ENCODE results near the gene SLC29A2. TPM values are rescaled to one million over a fixed set of nuclear protein-coding genes. Genes with fewer than 3 reads are reported as not detected.

Gene SLC29A2, protein sequence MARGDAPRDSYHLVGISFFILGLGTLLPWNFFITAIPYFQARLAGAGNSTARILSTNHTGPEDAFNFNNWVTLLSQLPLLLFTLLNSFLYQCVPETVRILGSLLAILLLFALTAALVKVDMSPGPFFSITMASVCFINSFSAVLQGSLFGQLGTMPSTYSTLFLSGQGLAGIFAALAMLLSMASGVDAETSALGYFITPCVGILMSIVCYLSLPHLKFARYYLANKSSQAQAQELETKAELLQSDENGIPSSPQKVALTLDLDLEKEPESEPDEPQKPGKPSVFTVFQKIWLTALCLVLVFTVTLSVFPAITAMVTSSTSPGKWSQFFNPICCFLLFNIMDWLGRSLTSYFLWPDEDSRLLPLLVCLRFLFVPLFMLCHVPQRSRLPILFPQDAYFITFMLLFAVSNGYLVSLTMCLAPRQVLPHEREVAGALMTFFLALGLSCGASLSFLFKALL
- polyA plus RNA-seq (2011; rRNA removed), result 0.16 and 0.46 TPM in 2 replicates
- 0.14 and 0.26 TPM in 2 replicates for polyA minus RNA-seq (2011; rRNA and poly(A)+ RNA removed)

DNA sequence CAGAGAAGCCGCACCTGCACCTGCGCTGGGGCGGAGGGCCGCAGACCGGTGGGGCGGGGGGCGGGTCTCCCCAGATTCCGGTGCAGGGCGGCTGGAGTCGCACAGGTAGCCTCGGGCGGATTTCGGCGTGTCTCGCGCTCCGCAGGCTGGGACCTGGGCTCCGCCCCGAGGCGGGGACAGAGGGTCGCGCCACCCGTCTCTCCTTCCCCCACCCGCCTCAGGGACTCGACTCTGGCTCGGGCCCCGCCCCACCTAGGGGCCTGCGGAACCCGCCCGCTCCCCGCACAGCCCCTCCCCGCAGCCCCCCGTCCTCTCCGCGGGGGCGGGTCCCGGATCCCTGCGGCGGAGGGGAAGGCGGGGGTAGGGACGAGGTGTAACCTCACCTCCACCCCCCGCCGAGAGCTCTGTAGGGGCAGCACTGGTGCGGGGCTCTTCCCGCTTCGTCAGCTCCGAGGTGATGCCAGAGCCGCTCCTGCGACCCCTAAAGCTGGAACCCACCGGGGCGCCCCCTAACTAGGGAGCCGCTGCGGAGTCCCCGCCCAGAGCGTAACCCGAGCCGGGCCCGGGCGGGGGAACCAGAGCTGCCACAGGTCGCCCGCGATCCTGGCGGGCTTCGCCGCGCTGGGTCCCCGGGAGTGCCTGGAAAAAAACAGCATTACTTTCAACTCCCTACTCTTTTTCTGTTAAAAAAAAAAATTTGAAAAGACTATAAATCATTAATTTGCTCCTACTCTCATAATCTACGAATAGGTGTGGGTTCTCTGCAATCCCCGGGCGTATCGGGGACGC is at the start of gene SLC29A2:
SLC29A2 (minus strand) TSS at position 134 of the 789 bp plus-strand sequence. CDS start 169 bp downstream, outside the sequence.
- TF ChIP-seq, protein P1, sequence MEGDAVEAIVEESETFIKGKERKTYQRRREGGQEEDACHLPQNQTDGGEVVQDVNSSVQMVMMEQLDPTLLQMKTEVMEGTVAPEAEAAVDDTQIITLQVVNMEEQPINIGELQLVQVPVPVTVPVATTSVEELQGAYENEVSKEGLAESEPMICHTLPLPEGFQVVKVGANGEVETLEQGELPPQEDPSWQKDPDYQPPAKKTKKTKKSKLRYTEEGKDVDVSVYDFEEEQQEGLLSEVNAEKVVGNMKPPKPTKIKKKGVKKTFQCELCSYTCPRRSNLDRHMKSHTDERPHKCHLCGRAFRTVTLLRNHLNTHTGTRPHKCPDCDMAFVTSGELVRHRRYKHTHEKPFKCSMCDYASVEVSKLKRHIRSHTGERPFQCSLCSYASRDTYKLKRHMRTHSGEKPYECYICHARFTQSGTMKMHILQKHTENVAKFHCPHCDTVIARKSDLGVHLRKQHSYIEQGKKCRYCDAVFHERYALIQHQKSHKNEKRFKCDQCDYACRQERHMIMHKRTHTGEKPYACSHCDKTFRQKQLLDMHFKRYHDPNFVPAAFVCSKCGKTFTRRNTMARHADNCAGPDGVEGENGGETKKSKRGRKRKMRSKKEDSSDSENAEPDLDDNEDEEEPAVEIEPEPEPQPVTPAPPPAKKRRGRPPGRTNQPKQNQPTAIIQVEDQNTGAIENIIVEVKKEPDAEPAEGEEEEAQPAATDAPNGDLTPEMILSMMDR (IDR thresholded peaks at IDR 0.05; ENCODE audit: low read depth, low read length), result no peak
- POLR2A ChIA-PET, result interaction anchor here (1.1 kb wide), 1 partner anchor 59 kb away, joined by 3 read pairs; no protein-coding TSS in a partner anchor
- Histone ChIP-seq H3K4me3 (ENCODE audit: low read depth, low read length) (peak within 1 kb of the TSS; percentile 61), H3K27ac (ENCODE audit: low read depth, low read length) (no peak within 1 kb of the TSS), H3K9me3 (ENCODE audit: control insufficient read depth, insufficient read depth, low read length) (no peaks in the 10 kb centered on the region), H3K27me3 (ENCODE audit: control insufficient read depth, insufficient read depth, low read length) (peaks cover 14% of the 10 kb centered on the region)
- CTCF ChIA-PET, result interaction anchor here (0.8 to 2.5 kb wide), 3 partner anchors 14 to 18 kb away, joined by 4 to 17 read pairs (median 6); no protein-coding TSS in a partner anchor
- DNase-seq (ENCODE audit: low read depth, low spot score), result no peak

DNA sequence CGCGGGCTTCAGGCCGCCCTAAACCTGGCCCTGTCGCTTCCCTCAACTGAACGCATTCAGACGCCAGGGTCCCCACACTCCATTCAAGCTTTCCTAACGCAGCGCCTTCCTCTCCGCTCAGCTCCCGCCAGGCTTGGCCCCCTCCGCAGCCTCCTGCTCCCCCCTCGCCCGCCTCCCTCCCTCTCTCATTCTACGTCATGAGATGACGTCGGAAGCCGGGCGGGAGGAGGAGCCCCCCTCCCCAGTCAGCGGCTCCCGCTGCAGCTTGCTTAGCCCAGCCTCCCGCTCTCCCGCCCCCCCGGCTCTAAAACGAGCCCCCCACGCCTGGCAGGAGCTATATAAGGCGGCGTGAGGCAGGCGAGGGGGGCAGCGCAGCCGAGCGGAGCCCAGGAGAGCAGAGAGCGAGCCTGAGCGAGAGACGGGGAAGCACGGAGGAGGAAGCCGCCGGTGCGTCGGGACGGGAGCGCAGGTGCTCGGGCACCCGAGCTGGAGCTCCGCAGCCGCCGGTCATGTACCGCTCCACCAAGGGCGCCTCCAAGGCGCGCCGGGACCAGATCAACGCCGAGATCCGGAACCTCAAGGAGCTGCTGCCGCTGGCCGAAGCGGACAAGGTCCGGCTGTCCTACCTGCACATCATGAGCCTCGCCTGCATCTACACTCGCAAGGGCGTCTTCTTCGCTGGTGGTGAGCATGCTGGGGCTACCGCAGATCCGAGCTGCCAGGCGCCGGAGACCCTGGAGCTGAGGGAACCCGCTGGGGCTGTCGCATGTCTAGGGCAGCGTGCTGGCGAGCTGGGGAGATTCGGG is 49.3 kb upstream of the SLC29A2 start, which contains the start of gene NPAS4:
NPAS4 (plus strand) TSS at position 365 of the 806 bp plus-strand sequence; CDS start at position 510, 145 bp downstream.
- no peak within 1 kb of the TSS for H3K4me3 ChIP-seq (ENCODE audit: low read depth, low read length)
- H3K27ac ChIP-seq (ENCODE audit: low read depth, low read length), result no peak within 1 kb of the TSS
- POLR2A ChIA-PET, result interaction anchor here (0.6 to 1.3 kb wide), 4 partner anchors 10 to 59 kb away, joined by 5 to 14 read pairs (median 8); partner anchors contain the start of genes DPP3 and MRPL11
- no peak for DNase-seq (ENCODE audit: low read depth, low spot score)
- TF ChIP-seq, protein P1 (IDR thresholded peaks at IDR 0.05; ENCODE audit: low read depth, low read length), result no peak
- CTCF ChIA-PET, result interaction anchor here (0.9 to 3.4 kb wide), 7 partner anchors 10 to 58 kb away, joined by 3 to 25 read pairs (median 7); partner anchors contain the start of gene MRPL11
- H3K9me3 ChIP-seq (ENCODE audit: control insufficient read depth, insufficient read depth, low read length), result peaks cover 13% of the 10 kb centered on the region; the same call in 1 of the 2 replicates
- H3K27me3 ChIP-seq (ENCODE audit: control insufficient read depth, insufficient read depth, low read length), result peaks cover 18% of the 10 kb centered on the region

DNA sequence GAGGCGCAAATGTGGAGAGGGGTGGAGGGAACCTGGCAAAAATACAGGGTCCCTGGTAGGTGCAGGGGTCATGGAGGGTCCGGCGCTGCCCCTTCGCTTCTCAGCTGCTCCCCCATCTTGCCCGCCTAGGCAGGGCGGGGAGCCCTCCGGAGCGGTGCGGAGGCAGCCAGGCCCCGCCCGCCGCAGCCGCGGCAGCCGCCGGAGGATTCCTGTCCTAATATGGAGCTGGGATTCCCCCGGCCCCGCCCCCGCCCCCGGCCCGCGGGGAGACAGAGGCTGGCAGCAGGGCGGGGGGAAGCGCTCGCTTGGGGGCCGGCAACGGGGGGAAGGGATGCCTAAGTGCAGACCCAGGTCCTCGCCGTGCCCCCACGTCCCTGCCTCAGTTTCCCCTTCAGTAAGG is 48.3 kb upstream of the SLC29A2 start:
- H3K27me3 ChIP-seq (ENCODE audit: control insufficient read depth, insufficient read depth, low read length), result peaks cover 20% of the 10 kb centered on the region
- peaks cover 13% of the 10 kb centered on the region; the same call in 1 of the 2 replicates for H3K9me3 ChIP-seq (ENCODE audit: control insufficient read depth, insufficient read depth, low read length)
- no peak overlapping the region for H3K4me3 ChIP-seq (ENCODE audit: low read depth, low read length)
- TF ChIP-seq, protein P1 (IDR thresholded peaks at IDR 0.05; ENCODE audit: low read depth, low read length), result no peak
- ChIA-PET POLR2A (no interaction called here), CTCF (interaction anchor here (0.6 to 3.0 kb wide), 4 partner anchors 11 to 254 kb away, joined by 3 to 25 read pairs (median 4); partner anchors contain the start of gene MRPL11)
- no peak overlapping the region for H3K27ac ChIP-seq (ENCODE audit: low read depth, low read length)
- DNase-seq (ENCODE audit: low read depth, low spot score), result no peak

DNA sequence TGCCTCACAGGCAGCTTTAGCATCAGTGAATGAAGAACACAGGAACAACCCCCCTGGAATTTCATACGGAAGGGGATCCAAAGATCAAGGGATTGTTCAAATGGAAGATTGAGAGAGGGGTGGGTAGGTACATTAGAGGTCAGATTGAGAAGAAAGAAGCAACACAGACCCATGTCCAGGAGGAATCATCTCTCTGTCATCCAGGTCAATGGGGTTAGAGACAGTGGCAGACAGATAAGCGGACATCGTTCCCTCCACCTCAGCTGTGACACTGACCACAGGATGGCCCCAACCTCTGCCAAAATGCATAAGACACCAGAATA is 47.4 kb upstream of the SLC29A2 start:
- POLR2A ChIA-PET, result interaction anchor here (1.2 to 1.7 kb wide), 2 partner anchors 10 to 20 kb away, joined by 5 to 8 read pairs; partner anchors contain the start of gene MRPL11
- Histone ChIP-seq H3K27me3 (ENCODE audit: control insufficient read depth, insufficient read depth, low read length) (peaks cover 20% of the 10 kb centered on the region), H3K27ac (ENCODE audit: low read depth, low read length) (no peak overlapping the region), H3K9me3 (ENCODE audit: control insufficient read depth, insufficient read depth, low read length) (peaks cover 13% of the 10 kb centered on the region; the same call in 1 of the 2 replicates), H3K4me3 (ENCODE audit: low read depth, low read length) (no peak overlapping the region)
- TF ChIP-seq, protein P1 (IDR thresholded peaks at IDR 0.05; ENCODE audit: low read depth, low read length), result no peak
- no peak for DNase-seq (ENCODE audit: low read depth, low spot score)
- CTCF ChIA-PET, result interaction anchor here (1.0 to 3.0 kb wide), 3 partner anchors 10 to 33 kb away, joined by 4 to 25 read pairs (median 16); no protein-coding TSS in a partner anchor
